Prostate gland (tissue), 2 donors: ENCODE data around the gene HP. TPM values are rescaled to one million over a fixed set of nuclear protein-coding genes. Genes with fewer than 3 reads are reported as not detected.

Source experiments
- DNase-seq: peaks from one replicate; pipeline ENCODE4 v3.0.0-alpha.2; 2019; ENCODE audit warnings: low spot score
- H3K27ac ChIP-seq, 2 donors: fragments of 200-600 bp; sonication (generic); 2 replicates each; pipeline ENCODE4 v1.5.1; 2017 to 2019
- H3K27me3 ChIP-seq: fragments of 200-600 bp; sonication (generic); replicated peaks from 2 replicates; pipeline ENCODE4 v1.5.1; 2019; ENCODE audit not compliant: insufficient read depth
- H3K36me3 ChIP-seq, 2 donors: fragments of 200-600 bp; sonication (generic); 1 replicate in 1 of 2; 2 replicates in 1 of 2; pipeline versions ENCODE4 v1.5.1 to v1.8.1; 2017 to 2019
- H3K4me1 ChIP-seq: fragments of 200-600 bp; sonication (generic); replicated peaks from 2 replicates; pipeline ENCODE4 v1.5.1; 2019
- H3K4me3 ChIP-seq, 2 donors: fragments of 200-600 bp; sonication (generic); 2 replicates each; pipeline ENCODE4 v1.5.1; 2017 to 2019
- H3K9me3 ChIP-seq: fragments of 200-600 bp; sonication (generic); 2 replicates; pipeline ENCODE4 v1.5.1; 2017
- POLR2A ChIP-seq: fragments of 450-650 bp; IDR thresholded peaks from one replicate; pipeline ENCODE4 v1.6.1; 2016; ENCODE audit warnings: antibody characterized with exemption, mild to moderate bottlenecking
- POLR2AphosphoS5 ChIP-seq: sonication (generic); formaldehyde crosslinking; IDR thresholded peaks from one replicate; pipeline ENCODE4 v1.6.1; 2017; ENCODE audit warnings: antibody characterized with exemption
- WGBS: methylation state at CpG from one replicate; pipeline ENCODE4 v1.1.5; 2018; 5-methylcytosine and 5-hydroxymethylcytosine counted together
- intact Hi-C: fragments of 100-400 bp; cut with DNase I; formaldehyde crosslinking; loops from one replicate; pipeline ENCODE4 v1.14.2; 2022
- total RNA-seq, 2 donors: library from RNA; depleted of rRNA; stranded (reverse); fragments of >200 nt; gene quantifications; one replicate each; pipeline ENCODE4 v1.1.0, GENCODE V29; 2016
- TF ChIP-seq, protein P1 (sequence below), 4 experiments: fragments of 200-600 bp in 2 of 4; fragments of 450-650 bp in 2 of 4; sonication (generic) in 2 of 4; IDR thresholded peaks; 1 replicate in 3 of 4; 2 replicates in 1 of 4; pipeline ENCODE4 v1.5.1; 2016 to 2019; ENCODE audit warnings: antibody characterized with exemption in 4 of 4, mild to moderate bottlenecking in 2 of 4, moderate library complexity in 2 of 4

Gene HP
- total RNA-seq, 2 donors from 2014 or later, result 2.5 to 3.1 TPM

DNA sequence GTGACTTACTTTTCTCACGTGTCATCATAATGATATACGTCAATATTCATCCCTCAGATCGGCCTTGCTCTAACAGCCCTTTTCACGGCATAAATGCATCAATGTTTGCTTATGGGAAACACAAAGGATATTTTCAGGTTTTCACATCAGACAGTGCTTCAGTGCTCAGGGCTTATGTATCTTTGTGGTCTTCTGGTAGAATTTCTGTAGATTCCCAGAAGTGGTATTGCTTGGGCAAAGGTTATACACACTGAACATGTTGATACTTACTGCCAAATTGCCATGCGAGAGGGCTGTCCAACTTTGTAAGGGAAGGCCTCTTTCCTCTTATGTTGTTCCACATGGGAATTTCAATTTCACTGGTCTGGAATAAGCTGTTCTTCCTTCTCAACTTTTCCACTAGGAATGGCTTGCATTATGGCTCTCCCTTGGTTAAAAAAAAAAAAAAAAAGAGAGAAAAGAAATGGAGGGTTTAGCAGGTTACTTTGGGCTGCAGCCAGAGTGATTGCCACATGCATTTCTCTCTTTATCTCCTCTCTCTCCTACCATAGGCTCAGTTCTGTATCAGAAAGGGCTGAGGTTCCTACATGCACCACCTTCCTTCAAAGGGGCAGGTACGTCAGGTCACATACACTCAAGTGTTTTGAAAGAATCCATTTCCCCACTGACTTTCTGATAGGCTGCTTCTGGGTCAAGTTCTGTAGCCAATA lies 26.5 kb upstream of the HP start:
- TF ChIP-seq, protein P1, sequence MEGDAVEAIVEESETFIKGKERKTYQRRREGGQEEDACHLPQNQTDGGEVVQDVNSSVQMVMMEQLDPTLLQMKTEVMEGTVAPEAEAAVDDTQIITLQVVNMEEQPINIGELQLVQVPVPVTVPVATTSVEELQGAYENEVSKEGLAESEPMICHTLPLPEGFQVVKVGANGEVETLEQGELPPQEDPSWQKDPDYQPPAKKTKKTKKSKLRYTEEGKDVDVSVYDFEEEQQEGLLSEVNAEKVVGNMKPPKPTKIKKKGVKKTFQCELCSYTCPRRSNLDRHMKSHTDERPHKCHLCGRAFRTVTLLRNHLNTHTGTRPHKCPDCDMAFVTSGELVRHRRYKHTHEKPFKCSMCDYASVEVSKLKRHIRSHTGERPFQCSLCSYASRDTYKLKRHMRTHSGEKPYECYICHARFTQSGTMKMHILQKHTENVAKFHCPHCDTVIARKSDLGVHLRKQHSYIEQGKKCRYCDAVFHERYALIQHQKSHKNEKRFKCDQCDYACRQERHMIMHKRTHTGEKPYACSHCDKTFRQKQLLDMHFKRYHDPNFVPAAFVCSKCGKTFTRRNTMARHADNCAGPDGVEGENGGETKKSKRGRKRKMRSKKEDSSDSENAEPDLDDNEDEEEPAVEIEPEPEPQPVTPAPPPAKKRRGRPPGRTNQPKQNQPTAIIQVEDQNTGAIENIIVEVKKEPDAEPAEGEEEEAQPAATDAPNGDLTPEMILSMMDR (IDR thresholded peaks at IDR 0.05), result no peak
- TF ChIP-seq POLR2A, result no peak
- no peak for TF ChIP-seq POLR2AphosphoS5
- intact Hi-C loops, result no loop called here
- H3K36me3 ChIP-seq, result no peaks in the 10 kb centered on the region
- no peak overlapping the region for H3K4me3 ChIP-seq
- no peaks in the 10 kb centered on the region for H3K4me1 ChIP-seq
- 96% methylated on average over 6 of the region's 6 CpGs for WGBS
- no peak overlapping the region for H3K27ac ChIP-seq
- H3K27me3 ChIP-seq, result no peaks in the 10 kb centered on the region
- DNase-seq, result no peak
- no peaks in the 10 kb centered on the region for H3K9me3 ChIP-seq

DNA sequence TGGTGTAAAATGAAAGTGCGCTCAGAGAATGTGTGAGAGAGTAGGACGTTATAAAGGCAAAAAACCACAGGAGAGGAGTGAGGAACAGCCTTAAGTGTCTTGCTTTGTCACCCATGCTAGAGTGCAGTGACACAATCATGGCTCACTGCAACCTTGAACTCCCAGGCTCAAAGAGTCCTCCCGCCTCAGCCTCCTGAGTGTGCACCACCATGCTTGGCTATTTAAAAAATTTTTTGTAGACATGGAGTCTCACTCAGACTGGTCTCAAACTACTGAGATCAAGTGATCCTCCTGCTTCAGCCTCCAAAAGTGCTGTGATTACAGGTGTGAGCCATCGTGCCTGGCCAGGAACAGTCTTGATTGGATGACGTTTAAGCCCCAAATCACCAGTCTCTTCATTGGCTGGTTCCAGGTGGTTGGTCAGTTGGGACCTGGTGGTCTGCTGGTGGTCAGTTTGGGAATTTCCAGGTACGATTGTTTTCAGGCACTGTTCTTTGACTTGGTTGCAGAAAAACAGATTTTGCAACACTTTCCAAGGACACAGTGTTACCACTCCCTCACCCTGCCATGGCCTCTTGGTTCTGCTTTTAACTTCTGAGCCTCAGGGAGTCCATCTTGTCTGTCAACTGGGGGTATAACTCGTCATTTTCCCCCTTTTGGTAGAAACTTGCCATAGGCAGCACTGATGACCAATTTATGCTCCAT lies 24.6 kb upstream of the HP start:
- Histone ChIP-seq H3K4me1 (no peaks in the 10 kb centered on the region), H3K9me3 (no peaks in the 10 kb centered on the region), H3K4me3 (no peak overlapping the region), H3K36me3 (no peaks in the 10 kb centered on the region), H3K27me3 (no peaks in the 10 kb centered on the region), H3K27ac (no peak overlapping the region)
- TF ChIP-seq POLR2AphosphoS5 (no peak), POLR2A (no peak)
- TF ChIP-seq, protein P1 (IDR thresholded peaks at IDR 0.05), result no peak
- intact Hi-C loops, result no loop called here
- 90% methylated on average over 7 of the region's 7 CpGs for WGBS
- no peak for DNase-seq

DNA sequence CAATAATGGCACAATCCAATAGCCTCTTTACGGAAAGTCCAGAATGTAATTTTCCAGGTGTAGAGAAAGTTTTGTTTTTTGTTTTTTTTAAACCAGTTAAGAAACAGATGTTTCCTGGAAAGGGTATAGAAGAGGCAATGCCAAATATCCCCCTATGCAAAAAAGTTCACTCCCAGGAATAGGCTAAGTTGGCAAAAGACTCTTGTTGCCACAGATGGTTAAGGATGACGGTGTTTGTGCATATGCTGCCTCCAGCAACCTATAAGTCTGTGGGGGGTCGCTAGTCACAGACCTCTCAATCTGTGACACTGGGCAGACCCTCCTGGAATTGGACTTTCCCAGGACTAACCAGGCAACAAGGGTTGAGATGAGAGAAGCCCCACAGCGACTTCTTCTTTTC lies 20.9 kb upstream of the HP start:
- intact Hi-C loops, result no loop called here
- TF ChIP-seq POLR2AphosphoS5 (no peak), POLR2A (no peak)
- TF ChIP-seq, protein P1 (IDR thresholded peaks at IDR 0.05), result no peak
- Histone ChIP-seq H3K27me3 (no peaks in the 10 kb centered on the region), H3K9me3 (no peaks in the 10 kb centered on the region), H3K36me3 (no peaks in the 10 kb centered on the region), H3K4me1 (no peaks in the 10 kb centered on the region), H3K4me3 (no peak overlapping the region), H3K27ac (no peak overlapping the region)
- no peak for DNase-seq
- WGBS, result 88% methylated on average over 4 of the region's 4 CpGs

DNA sequence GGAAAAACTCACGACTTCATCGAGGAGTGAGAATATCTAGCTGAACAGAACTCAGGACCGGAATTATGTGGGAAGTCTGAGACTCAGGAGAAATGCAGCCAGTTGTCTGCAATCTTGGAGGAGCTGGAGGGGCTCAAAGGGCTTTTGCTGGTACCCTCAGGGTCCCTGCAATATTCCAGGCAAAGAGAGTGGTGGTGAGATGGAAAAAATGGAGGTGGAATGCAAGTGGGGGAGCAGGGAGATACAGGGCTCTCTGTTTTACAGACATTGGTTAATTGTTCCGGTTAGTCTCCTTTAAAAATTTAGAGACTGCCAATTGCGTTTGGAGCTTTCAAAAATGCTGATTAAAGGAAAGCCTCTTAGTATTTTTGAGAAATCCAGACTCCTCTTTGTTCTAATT lies 18.2 kb upstream of the HP start:
- H3K4me1 ChIP-seq, result no peaks in the 10 kb centered on the region
- H3K27me3 ChIP-seq, result no peaks in the 10 kb centered on the region
- DNase-seq, result no peak
- TF ChIP-seq, protein P1 (IDR thresholded peaks at IDR 0.05), result no peak
- TF ChIP-seq POLR2AphosphoS5 (no peak), POLR2A (no peak)
- H3K4me3 ChIP-seq, result no peak overlapping the region
- H3K9me3 ChIP-seq, result no peaks in the 10 kb centered on the region
- intact Hi-C loops, result no loop called here
- no peak overlapping the region for H3K27ac ChIP-seq
- WGBS, result 87% methylated on average over 5 of the region's 5 CpGs
- H3K36me3 ChIP-seq, result no peaks in the 10 kb centered on the region
